LNCaP clone FGC (cell line): ENCODE measurements around the gene PSMB4.
"Not testable (repeated sequence)": the region's sequence is repeated elsewhere in the genome, so short reads cannot be mapped to it uniquely, and the experiment has no call there.

Experiments
- DNase-seq: peaks from one replicate; pipeline ENCODE4 v3.0.0-alpha.2; 2011; ENCODE audit warnings: low read depth
- H3K4me3 ChIP-seq: 2 replicates; pipeline ENCODE4 v1.5.1; 2011; ENCODE audit warnings: mild to moderate bottlenecking, low read depth, low read length, control low read depth
- TF ChIP-seq, protein P1 (sequence below): IDR thresholded peaks from 2 replicates; pipeline ENCODE4 v1.5.1; 2012; ENCODE audit warnings: mild to moderate bottlenecking; ENCODE audit not compliant: control insufficient read depth, insufficient read depth; ENCODE audit errors: extremely low read depth

The PSMB4 gene

DNA sequence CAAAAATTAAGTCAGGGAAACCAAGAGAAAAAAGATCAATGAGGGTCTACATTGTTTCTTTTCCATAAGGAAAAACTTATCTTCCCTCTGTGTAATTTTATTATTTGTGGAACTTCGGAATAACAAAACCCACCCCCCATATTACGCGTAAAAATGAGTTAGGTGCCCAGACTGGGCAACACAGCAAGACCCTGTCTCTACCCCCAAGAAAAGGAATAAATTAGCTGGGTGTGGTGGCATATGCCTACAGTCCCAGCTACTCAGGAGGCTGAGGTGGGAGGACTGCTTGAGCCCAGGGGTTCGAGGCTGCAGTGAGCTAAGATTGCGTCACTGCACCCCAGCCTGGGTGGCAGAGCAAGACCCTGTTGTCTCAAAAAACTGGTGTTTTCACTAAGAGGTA is 20.4 kb downstream of the PSMB4 start:
- TF ChIP-seq, protein P1, sequence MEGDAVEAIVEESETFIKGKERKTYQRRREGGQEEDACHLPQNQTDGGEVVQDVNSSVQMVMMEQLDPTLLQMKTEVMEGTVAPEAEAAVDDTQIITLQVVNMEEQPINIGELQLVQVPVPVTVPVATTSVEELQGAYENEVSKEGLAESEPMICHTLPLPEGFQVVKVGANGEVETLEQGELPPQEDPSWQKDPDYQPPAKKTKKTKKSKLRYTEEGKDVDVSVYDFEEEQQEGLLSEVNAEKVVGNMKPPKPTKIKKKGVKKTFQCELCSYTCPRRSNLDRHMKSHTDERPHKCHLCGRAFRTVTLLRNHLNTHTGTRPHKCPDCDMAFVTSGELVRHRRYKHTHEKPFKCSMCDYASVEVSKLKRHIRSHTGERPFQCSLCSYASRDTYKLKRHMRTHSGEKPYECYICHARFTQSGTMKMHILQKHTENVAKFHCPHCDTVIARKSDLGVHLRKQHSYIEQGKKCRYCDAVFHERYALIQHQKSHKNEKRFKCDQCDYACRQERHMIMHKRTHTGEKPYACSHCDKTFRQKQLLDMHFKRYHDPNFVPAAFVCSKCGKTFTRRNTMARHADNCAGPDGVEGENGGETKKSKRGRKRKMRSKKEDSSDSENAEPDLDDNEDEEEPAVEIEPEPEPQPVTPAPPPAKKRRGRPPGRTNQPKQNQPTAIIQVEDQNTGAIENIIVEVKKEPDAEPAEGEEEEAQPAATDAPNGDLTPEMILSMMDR = no peak
- no peak for DNase-seq
- H3K4me3 ChIP-seq = no peak overlapping the region

DNA sequence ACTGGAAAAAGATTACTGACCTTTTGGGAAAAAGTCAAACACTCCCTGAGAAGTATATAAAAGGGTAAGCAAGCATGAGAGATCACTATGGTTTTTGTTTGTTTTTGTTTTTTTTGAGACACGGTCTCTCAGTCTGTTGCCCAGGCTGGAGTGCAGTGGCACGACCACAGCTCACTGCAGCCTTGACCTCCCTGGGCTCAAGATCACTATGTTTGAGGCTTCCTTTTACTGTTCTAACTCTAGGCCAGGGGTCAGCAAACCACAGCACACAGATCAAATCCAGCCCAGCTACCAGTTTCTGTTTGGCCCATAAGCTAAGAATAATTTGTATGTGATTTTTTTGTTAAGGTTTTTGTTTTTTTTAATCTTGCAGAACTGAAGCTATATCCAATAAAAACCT is 25.7 kb downstream of the PSMB4 start:
- H3K4me3 ChIP-seq = no peak overlapping the region
- no peak for DNase-seq
- TF ChIP-seq, protein P1 = no peak

DNA sequence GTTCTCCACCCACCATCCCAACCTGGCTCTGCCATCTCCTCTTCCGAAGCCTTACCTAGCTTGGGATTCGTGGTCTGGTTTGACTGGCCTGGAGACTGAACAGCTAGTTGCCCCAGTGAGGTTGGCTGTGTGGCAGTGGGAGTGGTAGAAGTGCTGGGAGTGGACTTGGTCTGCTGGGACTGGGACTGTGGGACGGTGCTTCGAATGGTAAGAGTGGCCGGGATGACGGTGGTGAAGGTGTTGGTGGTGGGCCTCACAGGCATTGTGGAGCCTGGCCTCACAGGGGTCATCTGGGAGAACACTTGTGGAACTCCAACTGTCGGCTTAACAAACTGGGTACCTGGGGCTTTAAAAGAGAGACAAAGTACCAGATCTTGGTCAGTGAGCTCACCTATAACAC is 28.7 kb downstream of the PSMB4 start:
- H3K4me3 ChIP-seq = no peak overlapping the region

DNA sequence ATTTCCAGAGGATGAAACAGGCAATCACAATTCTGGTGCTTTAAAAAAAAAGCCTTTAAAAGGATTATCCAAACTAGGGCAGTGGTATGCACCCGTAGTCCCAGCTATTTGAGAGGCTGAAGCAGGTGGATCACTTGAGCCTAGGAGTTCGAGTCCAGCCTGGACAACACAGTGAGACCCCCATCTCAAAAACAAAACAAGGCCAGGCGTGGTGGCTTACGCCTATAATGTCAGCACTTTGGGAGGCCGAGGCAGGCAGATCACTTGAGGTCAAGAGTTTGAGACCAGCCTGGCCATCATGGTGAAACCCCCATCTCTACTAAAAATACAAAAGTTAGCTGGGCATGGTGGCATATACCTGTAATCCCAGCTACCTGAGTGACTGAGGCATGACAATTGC is 34.5 kb downstream of the PSMB4 start:
- not testable (repeated sequence) for H3K4me3 ChIP-seq, DNase-seq

More for the DNA sequence above, 28.7 kb downstream of the PSMB4 start:
- DNase-seq = no peak
- TF ChIP-seq, protein P1 = no peak

DNA sequence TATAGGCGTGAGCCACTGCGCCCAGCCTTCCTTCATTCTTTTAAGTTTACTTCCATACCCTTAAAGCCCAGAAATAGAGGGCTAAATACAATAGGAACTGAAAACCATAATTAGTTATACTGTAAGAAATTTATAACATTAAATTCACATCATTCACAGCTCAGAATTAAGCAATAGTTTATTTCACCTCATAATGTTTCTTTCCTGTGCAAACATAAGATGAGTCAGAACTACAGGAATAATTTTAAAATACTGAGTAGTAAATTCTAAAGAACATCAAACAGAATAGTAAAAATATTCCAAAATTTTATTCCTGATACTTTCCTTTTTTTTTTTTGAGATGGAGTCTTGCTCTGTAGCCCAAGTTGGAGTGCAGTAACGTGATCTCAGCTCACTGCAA is 35.8 kb downstream of the PSMB4 start:
- TF ChIP-seq, protein P1 = no peak
- DNase-seq = no peak
- H3K4me3 ChIP-seq = no peak overlapping the region

DNA sequence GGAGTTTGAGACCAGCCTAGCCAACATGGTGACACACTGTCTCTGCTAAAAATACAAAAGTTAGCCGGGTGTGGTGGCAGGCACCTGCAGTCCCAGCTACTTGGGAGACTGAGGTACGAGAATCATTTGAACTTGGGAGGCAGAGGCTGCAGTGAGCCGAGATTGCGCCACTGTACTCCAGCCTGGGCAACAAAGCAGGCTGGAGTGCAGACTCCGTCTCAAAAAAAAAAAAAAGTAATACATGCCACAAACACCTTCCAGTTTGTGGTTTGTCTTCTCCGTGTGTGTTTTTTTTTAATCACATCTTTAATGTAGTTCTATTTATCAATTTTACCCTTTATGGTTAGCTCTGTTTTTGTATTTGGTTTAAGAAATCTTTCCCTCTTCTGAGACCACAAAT is 37.6 kb downstream of the PSMB4 start:
- H3K4me3 ChIP-seq = no peak overlapping the region
- TF ChIP-seq, protein P1 = no peak
- DNase-seq = no peak

DNA sequence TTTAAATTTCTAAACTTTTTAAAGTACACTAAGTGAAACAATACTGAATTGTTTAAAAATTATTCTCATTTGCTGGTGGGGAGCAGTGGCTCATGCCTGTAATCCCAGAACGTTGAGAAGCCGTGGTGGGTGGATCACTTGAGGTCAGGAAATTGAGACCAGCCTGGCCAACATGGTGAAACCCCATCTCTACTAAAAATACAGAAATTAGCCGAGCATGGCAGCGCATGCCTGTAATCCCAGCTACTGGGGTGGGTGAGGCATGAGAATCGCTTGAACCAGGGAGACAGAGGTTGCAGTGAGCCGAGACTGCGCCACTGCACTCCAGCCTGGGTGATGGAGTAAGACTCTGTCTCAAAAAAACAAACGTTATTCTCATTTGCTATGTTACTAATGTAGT is 38.0 kb downstream of the PSMB4 start:
- not testable (repeated sequence) for H3K4me3 ChIP-seq, DNase-seq

DNA sequence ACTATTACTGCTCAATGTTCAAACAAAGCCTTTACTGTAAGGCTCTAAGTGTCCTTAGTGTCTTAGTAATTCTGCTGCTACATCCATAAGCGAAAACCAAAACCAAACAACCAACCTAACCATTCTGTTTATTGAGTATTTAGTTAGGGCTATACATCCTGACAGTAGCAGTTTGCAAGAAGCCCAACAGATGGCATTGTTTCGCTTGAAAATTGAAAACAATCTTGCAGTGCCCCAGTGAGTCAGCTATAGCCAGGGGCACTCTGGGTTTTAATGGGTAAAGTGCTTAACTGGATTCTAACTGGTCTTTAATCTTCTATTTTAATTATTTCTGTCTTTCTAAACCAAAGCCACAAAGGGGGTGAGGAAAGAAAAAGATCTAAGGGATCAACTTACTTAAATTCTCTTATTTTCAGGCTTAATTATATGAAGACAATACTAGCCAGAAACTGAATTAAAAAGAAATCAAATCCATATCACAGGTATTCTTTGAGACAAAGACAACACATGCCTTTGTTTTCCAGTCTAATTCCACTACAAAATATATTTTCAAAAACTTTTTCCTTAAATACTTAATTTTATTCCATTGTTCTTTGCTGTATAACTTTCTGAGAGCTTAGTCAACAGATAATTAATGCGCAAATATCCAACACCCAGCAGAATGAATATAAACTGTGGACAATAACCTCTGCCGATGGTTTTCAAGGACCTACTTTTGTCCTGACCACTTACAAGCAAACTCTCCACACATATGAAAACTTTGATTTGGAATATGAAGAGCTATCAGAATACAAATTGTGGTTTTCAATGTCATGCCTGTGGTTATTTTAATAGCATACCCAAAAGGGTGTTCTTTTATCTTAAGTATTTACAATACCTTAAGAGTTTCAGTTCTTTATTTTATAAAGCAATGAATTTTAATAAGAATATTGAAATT is 44.7 kb downstream of the PSMB4 start:
- peak; percentile 70 for DNase-seq
- no peak overlapping the region for H3K4me3 ChIP-seq
- TF ChIP-seq, protein P1 = peak; percentile 84
